Activated CD4-positive, CD25-positive, alpha-beta regulatory T cell treated with anti-CD3 and anti-CD28 coated beads, Interleukin-2, amount 50 U/mL, for 72 hours (primary cell): Measurements from ENCODE around the gene APOBEC2.
A peak's percentile ranks its signal among the peaks of the same experiment; 100 is the strongest.
"Not testable (repeated sequence)": the region's sequence is repeated elsewhere in the genome, so short reads cannot be mapped to it uniquely, and the experiment has no call there.

Experiments used
- DNase-seq: peaks from one replicate; pipeline ENCODE4 v3.0.0; 2021

APOBEC2 gene

DNA sequence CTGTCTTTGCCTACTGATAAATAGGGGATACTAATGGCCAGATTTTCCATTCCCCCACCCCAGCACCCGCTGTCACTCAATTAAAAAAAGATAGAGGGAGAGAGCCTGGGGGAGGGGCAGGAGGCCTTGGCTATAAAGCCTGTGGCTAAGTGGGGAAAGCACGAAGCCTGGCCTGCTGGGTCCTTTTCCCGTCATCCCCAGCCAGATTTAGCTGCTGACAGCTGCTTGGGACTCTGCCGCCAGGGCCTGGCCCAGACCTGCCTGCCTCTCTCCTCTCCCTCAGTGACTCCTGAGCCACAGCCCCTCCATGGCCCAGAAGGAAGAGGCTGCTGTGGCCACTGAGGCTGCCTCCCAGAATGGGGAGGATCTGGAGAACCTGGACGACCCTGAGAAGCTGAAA is at the start of gene APOBEC2:
Gene APOBEC2, plus strand, starts transcription at position 162 of the 400 bp plus-strand sequence. Its CDS starts 146 bp downstream, at position 308.
- no peak for DNase-seq

DNA sequence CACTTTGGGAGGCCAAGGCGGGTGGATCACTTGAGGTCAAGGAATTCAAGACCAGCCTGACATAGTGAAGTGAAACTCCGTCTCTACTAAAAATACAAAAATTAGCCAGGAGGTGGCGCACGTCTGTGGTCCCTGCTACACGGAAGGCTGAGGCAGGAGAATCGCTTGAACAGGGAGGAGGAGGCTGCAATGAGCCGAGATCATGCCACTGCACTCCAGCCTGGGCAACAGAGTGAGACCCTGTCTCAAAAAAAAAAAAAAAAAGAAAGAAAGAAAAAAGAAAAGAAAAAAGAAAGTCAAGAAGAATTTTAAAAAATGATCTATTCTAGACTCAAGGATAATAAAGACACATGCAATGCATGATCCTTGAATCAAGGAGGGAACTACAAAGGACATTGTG is 46.8 kb upstream of the APOBEC2 start:
- peak; percentile 57 for DNase-seq

DNA sequence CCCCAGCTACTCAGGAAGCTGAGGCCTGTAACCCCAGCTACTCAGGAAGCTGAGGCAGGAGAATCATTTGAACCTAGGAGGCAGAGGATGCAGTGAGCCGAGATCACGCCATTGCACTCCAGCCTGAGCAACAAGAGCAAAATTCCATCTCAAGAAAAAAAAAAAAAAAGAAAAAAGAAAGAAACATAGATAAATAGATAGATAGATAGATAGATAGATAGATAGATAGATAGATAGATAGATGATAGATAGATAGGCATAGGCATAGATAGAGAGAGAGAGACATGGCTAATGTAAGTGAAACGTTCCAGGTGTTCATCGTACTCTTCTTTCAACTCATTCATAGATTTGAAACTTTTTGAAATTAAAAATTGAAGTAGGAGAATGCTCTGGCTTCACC is 46.0 kb upstream of the APOBEC2 start:
- not testable (repeated sequence) for DNase-seq

- DNase-seq = no peak
Measured at GRCh38 chr6:41008011-41008410, 45.0 kb upstream of the APOBEC2 start.

- DNase-seq = no peak
Measured at GRCh38 chr6:41009669-41010068, 43.3 kb upstream of the APOBEC2 start.

DNA sequence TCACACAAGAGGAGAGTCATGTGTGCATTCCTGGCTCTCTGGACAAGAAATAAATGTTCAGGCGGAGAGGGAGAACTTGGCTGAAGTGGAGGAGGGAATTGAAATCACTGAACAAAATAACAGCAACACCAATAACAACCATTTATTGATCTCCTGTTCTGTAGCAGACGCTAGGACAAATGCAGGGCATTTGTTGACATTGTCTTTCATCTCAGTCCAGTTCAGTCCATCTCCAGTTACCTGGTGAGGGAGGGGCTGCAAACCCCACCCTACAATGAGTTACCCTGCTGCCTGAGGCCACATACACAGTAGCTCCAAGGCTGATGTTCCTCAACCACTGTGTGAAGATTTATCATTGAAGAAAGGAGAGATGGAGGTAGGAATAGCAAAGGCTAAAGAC is 41.3 kb upstream of the APOBEC2 start:
- DNase-seq = no peak

DNA sequence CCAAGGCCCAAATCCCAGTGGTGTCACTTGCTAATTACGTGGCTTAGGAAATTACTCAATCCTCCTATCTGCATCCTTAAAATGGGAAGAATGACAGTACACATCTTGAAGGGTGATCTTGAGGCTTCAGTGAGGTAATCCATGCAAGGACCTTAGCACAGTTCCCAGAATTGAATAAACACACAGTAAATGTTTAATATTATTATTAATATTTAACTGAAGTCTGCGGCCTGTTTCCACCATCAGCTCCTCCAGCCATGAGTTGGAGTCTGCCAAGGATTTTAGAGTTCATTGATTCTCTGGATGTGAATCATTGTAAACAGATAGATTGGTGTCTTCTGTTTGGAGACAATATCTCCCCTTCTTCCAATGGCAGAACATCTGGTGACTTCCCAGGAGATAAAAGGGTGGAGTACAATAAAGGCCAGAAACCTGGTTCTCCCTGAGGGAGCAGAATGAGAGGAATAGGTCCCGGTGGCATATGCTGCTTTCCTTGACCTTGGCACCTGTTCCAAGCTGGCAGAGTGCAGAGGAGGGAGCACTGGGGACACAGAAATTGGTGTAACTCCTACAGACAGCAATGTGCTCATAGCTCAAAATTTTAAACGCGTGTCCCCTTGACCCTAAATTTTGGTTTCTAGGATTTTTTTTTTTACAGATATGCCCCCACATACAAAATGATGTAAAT is 39.4 kb upstream of the APOBEC2 start:
- no peak for DNase-seq

DNA sequence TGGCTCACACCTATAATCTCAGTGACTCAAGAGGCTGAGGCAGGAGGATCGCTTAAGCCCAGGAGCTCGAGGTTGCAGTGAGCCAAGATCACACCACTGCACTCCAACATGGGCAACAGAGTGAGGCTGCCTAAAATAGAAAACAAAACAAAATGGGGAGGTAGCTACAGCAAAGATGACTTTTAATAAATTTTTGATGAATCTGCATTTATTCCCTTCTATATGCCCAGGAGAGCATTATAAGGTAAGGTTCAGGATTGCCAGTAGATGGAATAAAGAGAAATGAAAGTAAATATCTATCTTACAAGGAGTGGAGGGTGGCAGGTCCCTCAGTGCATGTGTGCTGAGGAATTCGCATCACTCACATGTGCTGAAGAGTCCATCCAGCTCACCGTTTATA is 38.2 kb upstream of the APOBEC2 start:
- DNase-seq = no peak

DNA sequence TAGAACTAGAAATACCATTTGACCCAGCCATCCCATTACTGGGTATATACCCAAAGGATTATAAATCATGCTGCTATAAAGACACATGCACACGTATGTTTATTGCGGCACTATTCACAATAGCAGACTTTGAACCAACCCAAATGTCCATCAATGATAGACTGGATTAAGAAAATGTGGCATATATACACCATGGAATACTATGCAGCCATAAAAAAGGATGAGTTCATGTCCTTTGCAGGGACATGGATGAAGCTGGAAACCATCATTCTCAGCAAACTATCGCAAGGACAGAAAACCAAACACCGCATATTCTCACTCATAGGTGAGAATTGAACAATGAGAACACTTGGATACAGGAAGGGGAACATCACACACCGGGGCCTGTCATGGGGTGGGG is 37.1 kb upstream of the APOBEC2 start:
- not testable (repeated sequence) for DNase-seq

DNA sequence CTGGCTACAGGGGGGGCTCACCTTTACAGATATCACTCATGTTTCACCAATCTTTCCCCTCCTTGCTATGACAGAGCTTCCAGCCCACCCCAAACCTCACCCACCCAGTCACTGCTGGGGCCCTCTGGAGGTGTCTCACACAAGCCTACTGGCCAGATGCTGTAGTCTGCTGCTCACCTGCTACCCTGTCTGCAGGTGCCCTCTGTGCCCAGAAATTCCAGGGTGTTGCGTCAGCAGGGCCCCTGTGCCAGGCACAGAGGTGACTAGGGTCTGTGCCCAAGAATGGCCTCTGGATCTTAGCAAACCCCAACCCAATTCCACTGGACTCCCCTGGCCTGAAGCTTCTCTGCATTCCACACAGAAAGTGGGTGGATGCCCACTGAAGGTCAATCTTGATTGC is 35.3 kb upstream of the APOBEC2 start:
- DNase-seq = no peak

DNA sequence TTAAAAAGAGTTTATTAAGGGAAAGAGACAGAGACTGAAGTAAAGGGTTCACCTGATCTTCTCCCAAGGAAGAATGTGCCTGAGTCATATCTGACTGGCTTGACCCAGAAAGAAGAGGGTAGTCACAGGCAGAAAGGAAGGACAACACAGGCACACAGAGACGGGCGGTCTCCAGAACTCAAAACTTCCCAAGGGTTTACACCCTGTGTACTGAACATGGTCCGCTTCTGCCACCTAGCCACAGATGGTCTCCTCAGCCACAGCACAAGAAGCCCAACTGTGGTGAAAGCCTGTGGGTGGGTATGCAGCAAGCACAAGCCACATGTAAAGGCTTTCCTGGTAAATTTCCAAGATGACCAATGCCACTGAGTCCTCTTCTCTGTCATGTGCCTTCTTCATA is 31.2 kb upstream of the APOBEC2 start:
- no peak for DNase-seq

- no peak for DNase-seq
Measured at GRCh38 chr6:41022294-41022693, 30.7 kb upstream of the APOBEC2 start.

DNA sequence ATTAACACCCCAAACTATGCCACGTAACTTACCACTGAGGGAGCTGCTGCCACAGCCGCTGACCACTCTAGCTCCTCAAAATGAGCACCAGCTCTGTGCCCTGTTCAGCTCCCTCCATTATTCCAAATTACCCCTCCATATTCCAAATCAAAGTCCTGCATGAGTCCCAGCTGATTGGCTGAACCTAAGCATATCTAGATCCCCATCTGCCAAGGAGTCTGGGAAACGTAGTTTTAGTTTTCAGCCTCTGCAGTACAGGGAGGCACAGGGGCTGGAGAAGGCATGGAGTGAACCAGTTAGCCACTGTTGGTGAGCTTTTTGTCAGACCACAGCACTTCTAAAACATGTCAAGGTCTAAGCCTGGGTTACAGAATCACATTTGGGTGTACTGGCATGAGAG is 29.9 kb upstream of the APOBEC2 start:
- DNase-seq = no peak

DNA sequence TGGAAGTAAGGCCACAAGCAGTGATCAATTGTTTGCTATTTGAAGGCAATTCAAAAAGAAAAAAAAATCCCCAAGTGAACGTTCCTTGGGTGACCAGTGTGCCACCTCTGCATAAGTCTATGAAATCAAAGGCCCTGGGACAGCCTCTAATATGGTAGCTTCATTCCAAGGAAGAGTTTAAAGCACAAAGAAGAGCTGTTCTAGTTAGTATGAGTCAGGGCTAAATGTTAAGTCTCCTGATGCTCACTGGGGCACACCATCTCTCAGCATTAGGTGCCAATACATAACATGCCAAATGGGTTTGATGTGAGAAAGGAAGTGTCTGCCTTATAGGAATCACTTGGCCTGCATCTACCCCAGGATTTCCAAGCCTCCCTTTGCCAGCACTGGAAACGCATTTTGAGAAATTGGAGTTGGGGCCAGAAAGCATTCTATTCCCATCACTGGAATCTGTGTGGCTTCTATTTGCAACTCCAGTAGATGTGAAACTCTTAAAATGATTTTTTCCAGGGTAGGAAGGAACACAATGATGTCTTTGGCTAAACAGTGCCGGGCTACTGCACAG is 27.0 kb upstream of the APOBEC2 start:
- DNase-seq = no peak

GRCh38 chr6:41027241-41027640 is 25.8 kb upstream of the APOBEC2 start:
- DNase-seq = no peak

GRCh38 chr6:41027799-41028560 is 25.0 kb upstream of the APOBEC2 start:
- DNase-seq = peak; percentile 91

GRCh38 chr6:41028561-41029412 is 24.2 kb upstream of the APOBEC2 start:
- DNase-seq = no peak

DNA sequence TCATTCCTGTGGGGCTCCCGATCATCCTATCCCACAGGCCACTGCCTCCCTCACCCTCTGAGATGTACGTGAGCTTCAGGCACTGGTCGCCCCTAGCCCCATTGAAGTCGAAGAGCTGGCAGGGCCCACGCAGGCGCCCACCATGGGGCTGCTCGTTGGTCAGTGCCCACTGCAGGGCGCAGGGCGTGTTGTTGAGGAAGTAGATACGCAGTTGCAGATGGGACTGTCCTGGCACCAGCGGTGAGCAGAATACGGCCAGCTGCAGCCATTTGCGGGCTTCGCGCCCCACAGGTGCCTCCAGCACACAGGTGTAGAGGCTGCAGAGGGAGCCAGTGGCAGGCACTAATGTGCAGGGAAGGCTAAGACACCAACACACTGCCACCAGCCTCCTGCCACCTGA is 20.2 kb upstream of the APOBEC2 start:
- DNase-seq = no peak

GRCh38 chr6:41033776-41034175 is 19.2 kb upstream of the APOBEC2 start:
- no peak for DNase-seq

DNA sequence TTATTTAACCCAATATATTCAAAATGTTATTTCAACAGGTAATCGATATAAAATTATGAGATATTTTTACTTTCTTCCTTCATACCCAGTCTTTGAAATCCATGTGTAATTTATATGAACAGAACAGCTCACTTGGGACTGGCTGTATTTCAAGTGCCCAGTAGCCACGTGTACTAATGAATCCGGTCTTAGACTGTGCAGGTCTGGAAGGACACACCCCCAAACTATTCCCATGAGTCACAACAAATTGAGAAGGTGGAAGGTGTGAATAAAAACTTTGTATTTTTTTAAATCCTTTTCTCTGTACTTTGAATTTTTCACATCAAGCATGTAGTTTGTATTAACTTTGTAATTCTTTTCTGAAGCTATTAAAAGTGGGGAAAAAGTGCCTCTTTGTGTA is 16.8 kb upstream of the APOBEC2 start:
- no peak for DNase-seq

DNA sequence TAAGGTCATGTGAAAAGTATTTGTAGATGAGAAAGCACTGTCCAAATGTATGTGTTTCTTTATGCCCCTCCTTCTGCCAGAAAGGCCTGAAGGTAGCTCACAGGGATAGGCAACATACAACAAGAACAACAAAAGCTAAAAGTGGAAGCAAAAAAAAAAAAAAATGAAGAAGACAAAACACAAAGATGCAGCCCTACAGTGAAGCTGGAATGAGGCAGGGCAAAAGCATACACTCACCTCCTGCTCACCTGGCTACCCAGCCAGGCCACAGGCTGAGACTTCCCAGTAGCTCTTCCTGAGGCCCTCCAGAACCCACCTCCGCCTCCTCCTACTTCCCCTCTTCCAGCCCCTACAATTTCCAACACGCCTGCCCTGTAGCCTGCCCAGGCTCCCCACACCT is 16.4 kb upstream of the APOBEC2 start:
- DNase-seq = no peak

- DNase-seq = no peak
Measured at GRCh38 chr6:41037107-41037900, 15.7 kb upstream of the APOBEC2 start.
